D721Med (cell line): ENCODE measurements around the gene SPIN4.

Experiments
- DNase-seq: peaks from one replicate; pipeline ENCODE4 v3.0.0; 2011; ENCODE audit warnings: low spot score; ENCODE audit not compliant: insufficient read length
- FAIRE-seq: peaks from 2 replicates; lab custom pipeline; 2011; peaks lifted over from hg19 to GRCh38; lab: Jason Lieb, UNC
- CTCF ChIP-seq: IDR thresholded peaks from 2 replicates; pipeline ENCODE4 v1.5.1; 2012; ENCODE audit warnings: mild to moderate bottlenecking, control low read depth; ENCODE audit not compliant: insufficient read depth; ENCODE audit errors: missing control alignments

SPIN4 gene

GRCh38 chrX:63361494-63361893 lies 10.4 kb upstream of the SPIN4 start:
- DNase-seq (no peak), FAIRE-seq (no peak)

GRCh38 chrX:63354484-63354883 lies 3.4 kb upstream of the SPIN4 start:
- TF ChIP-seq CTCF: no peak
- FAIRE-seq (no peak), DNase-seq (no peak)

More at GRCh38 chrX:63361494-63361893, 10.4 kb upstream of the SPIN4 start:
- no peak for TF ChIP-seq CTCF

- TF ChIP-seq CTCF: no peak
- FAIRE-seq (no peak), DNase-seq (no peak)
These were observed 661 bp downstream of the SPIN4 start for GRCh38 chrX:63350465-63350877.

GRCh38 chrX:63349307-63349706 lies 1.8 kb downstream of the SPIN4 start:
- no peak for FAIRE-seq
- no peak for TF ChIP-seq CTCF
- no peak for DNase-seq

GRCh38 chrX:63330681-63331080 lies 20.5 kb downstream of the SPIN4 start:
- no peak for FAIRE-seq
- no peak for DNase-seq
- no peak for TF ChIP-seq CTCF

- no peak for DNase-seq
- no peak for TF ChIP-seq CTCF
- FAIRE-seq: no peak
These were observed 23.3 kb downstream of the SPIN4 start for GRCh38 chrX:63327788-63328187.

- TF ChIP-seq CTCF: no peak
- FAIRE-seq (no peak), DNase-seq (no peak)
These were observed 51.5 kb downstream of the SPIN4 start for GRCh38 chrX:63299596-63299995.
